Peyer's patch (tissue), 4 donors: ENCODE results near the gene MLH1. TPM values are rescaled to one million over a fixed set of nuclear protein-coding genes. Genes with fewer than 3 reads are reported as not detected.

Experiments
- DNase-seq, 3 donors: peaks; one replicate each; pipeline ENCODE4 v3.0.0-alpha.2; 2017 to 2019
- H3K27ac ChIP-seq, 4 donors: fragments of 200-600 bp; sonication (generic); one replicate each; pipeline ENCODE4 v1.5.1; 2016 to 2019
- H3K27me3 ChIP-seq, 2 donors: fragments of 200-600 bp; sonication (generic); one replicate each; pipeline ENCODE4 v1.5.1; 2019
- H3K36me3 ChIP-seq, 3 donors: fragments of 200-600 bp; sonication (generic); one replicate each; pipeline ENCODE4 v1.5.1; 2016 to 2019
- H3K4me1 ChIP-seq, 4 donors: fragments of 200-600 bp; sonication (generic); one replicate each; pipeline ENCODE4 v1.5.1; 2016 to 2019
- H3K4me3 ChIP-seq, 4 donors: fragments of 200-600 bp; sonication (generic); 1 replicate in 3 of 4; 2 replicates in 1 of 4; pipeline ENCODE4 v1.5.1; 2016 to 2019; ENCODE audit warnings: mild to moderate bottlenecking in 1 of 4
- H3K9me3 ChIP-seq, 4 donors: fragments of 200-600 bp; sonication (generic); one replicate each; pipeline ENCODE4 v1.5.1; 2016 to 2019; ENCODE audit warnings: mild to moderate bottlenecking in 1 of 4
- CTCF ChIP-seq, 6 experiments: fragments of 450-650 bp in 4 of 6; fragments of 200-600 bp in 2 of 6; sonication (generic) in 1 of 6; IDR thresholded peaks; one replicate each; pipeline ENCODE4 v1.5.1; 2017 to 2019; ENCODE audit warnings: antibody characterized with exemption in 6 of 6, mild to moderate bottlenecking in 3 of 6, moderate library complexity in 1 of 6
- POLR2A ChIP-seq, 2 donors: fragments of 450-650 bp; IDR thresholded peaks; one replicate each; pipeline ENCODE4 v1.5.1; 2017; ENCODE audit warnings: antibody characterized with exemption in 2 of 2, mild to moderate bottlenecking in 2 of 2, moderate library complexity in 2 of 2
- total RNA-seq, 4 donors: library from RNA; depleted of rRNA; stranded (reverse); fragments of >200 nt; gene quantifications; one replicate each; pipeline ENCODE4 v1.1.0, GENCODE V29; 2016

The MLH1 gene
- total RNA-seq, 4 donors from 2014 or later: 21.4 to 149 (median 27.4) TPM

- no peak for TF ChIP-seq CTCF (IDR thresholded peaks at IDR 0.05)
- TF ChIP-seq POLR2A (IDR thresholded peaks at IDR 0.05): no peak
- Histone ChIP-seq H3K27ac (no peak overlapping the region), H3K27me3 (no peaks in the 10 kb centered on the region), H3K9me3 (no peaks in the 10 kb centered on the region), H3K4me1 (peaks cover 0 to 3% (median 1%) of the 10 kb centered on the region in 4 donors), H3K4me3 (no peak overlapping the region), H3K36me3 (no peaks in the 10 kb centered on the region)
- DNase-seq: no peak
Measured at GRCh38 chr3:36965440-36965839, 27.9 kb upstream of the MLH1 start.

GRCh38 chr3:36969085-36969484 is 24.2 kb upstream of the MLH1 start:
- DNase-seq: no peak
- TF ChIP-seq POLR2A (IDR thresholded peaks at IDR 0.05): no peak
- no peak for TF ChIP-seq CTCF (IDR thresholded peaks at IDR 0.05)
- Histone ChIP-seq H3K4me1 (peaks cover 0 to 3% (median 1%) of the 10 kb centered on the region in 4 donors), H3K9me3 (no peaks in the 10 kb centered on the region), H3K36me3 (no peaks in the 10 kb centered on the region), H3K4me3 (no peak overlapping the region), H3K27me3 (no peaks in the 10 kb centered on the region), H3K27ac (peak overlapping the region in 1 of 4 donors; percentile 31)

GRCh38 chr3:36969540-36970432 is 23.5 kb upstream of the MLH1 start:
- peaks cover 0 to 3% (median 0%) of the 10 kb centered on the region in 4 donors for H3K4me1 ChIP-seq
- no peaks in the 10 kb centered on the region for H3K27me3 ChIP-seq
- no peak overlapping the region for H3K4me3 ChIP-seq
- DNase-seq: peak in 2 of 3 donors; percentile 54 to 62
- H3K36me3 ChIP-seq: no peaks in the 10 kb centered on the region
- peak overlapping the region in 1 of 4 donors; percentile 31 for H3K27ac ChIP-seq
- no peaks in the 10 kb centered on the region for H3K9me3 ChIP-seq
- TF ChIP-seq CTCF (IDR thresholded peaks at IDR 0.05): no peak
- no peak for TF ChIP-seq POLR2A (IDR thresholded peaks at IDR 0.05)

GRCh38 chr3:36972163-36972562 is 21.2 kb upstream of the MLH1 start:
- DNase-seq: no peak
- no peak for TF ChIP-seq POLR2A (IDR thresholded peaks at IDR 0.05)
- TF ChIP-seq CTCF (IDR thresholded peaks at IDR 0.05): no peak
- no peak overlapping the region for H3K27ac ChIP-seq
- H3K36me3 ChIP-seq: no peaks in the 10 kb centered on the region
- H3K27me3 ChIP-seq: no peaks in the 10 kb centered on the region
- no peaks in the 10 kb centered on the region for H3K4me1 ChIP-seq
- no peaks in the 10 kb centered on the region for H3K9me3 ChIP-seq
- no peak overlapping the region for H3K4me3 ChIP-seq

GRCh38 chr3:36973139-36973538 is 20.2 kb upstream of the MLH1 start:
- Histone ChIP-seq H3K36me3 (no peaks in the 10 kb centered on the region), H3K27me3 (no peaks in the 10 kb centered on the region), H3K27ac (no peak overlapping the region), H3K4me1 (no peaks in the 10 kb centered on the region), H3K9me3 (no peaks in the 10 kb centered on the region), H3K4me3 (no peak overlapping the region)
- TF ChIP-seq POLR2A (IDR thresholded peaks at IDR 0.05): no peak
- no peak for TF ChIP-seq CTCF (IDR thresholded peaks at IDR 0.05)
- DNase-seq: no peak
